ENCODE measurements around the gene NDUFC2. TPM values are rescaled to one million over a fixed set of nuclear protein-coding genes. Genes with fewer than 3 reads are reported as not detected.

Gene NDUFC2
- total RNA-seq, 5 donors from 2014 or later (not counting 1 experiment from before 2014, with no cell fraction given) = 40.8 to 93.8 (median 88.1) TPM

GRCh38 chr11:78074756-78075155, 4.9 kb downstream of the NDUFC2 start:
- POLR2A ChIA-PET = no interaction called here
- no peak for ATAC-seq (replicated peaks in 1 of 4)
- 87% methylated on average over 4 of the region's 6 CpGs for WGBS (ENCODE audit: insufficient coverage)
- H3K4me3 ChIP-seq (ENCODE audit: control insufficient read depth in 1 of 2, extremely low read depth in 1 of 2, low read length in 1 of 2) = no peak overlapping the region
- no peaks in the 10 kb centered on the region for H3K9me3 ChIP-seq
- no peak overlapping the region for H3K27ac Mint-ChIP-seq
- H3K9me3 Mint-ChIP-seq = no peaks in the 10 kb centered on the region
- H3K27ac ChIP-seq (ENCODE audit: low read length) = no peak overlapping the region
- no peaks in the 10 kb centered on the region for H3K27me3 ChIP-seq (replicated peaks in 1 of 2; ENCODE audit: control insufficient read depth in 2 of 2, extremely low read depth in 1 of 2, insufficient read depth in 2 of 2, low read length in 1 of 2)
- H3K4me1 Mint-ChIP-seq = peaks cover 40 to 51% (median 50%) of the 10 kb centered on the region in 3 donors
- H3K4me3 Mint-ChIP-seq = no peak overlapping the region
- peaks cover 14 to 36% of the 10 kb centered on the region in 2 experiments for H3K4me1 ChIP-seq (ENCODE audit: control insufficient read depth in 1 of 2, extremely low read depth in 1 of 2, insufficient read depth in 2 of 2, low read length in 2 of 2)
- no peaks in the 10 kb centered on the region for H3K27me3 Mint-ChIP-seq
- H3K36me3 ChIP-seq (ENCODE audit: control insufficient read depth in 2 of 2, extremely low read depth in 1 of 2, insufficient read depth in 1 of 2, low read length in 1 of 2) = peaks cover 6 to 27% of the 10 kb centered on the region in 2 donors
- no peak for DNase-seq
- CTCF ChIA-PET = no interaction called here
- H3K36me3 Mint-ChIP-seq = peaks cover 27% of the 10 kb centered on the region

GRCh38 chr11:78072455-78072854, 7.2 kb downstream of the NDUFC2 start:
- no peak for DNase-seq
- Mint-ChIP-seq H3K9me3 (no peaks in the 10 kb centered on the region), H3K4me3 (no peak overlapping the region), H3K27me3 (no peaks in the 10 kb centered on the region), H3K36me3 (peaks cover 41% of the 10 kb centered on the region), H3K27ac (no peak overlapping the region), H3K4me1 (peaks cover 27 to 35% (median 34%) of the 10 kb centered on the region in 3 donors)
- H3K27ac ChIP-seq (ENCODE audit: low read length) = no peak overlapping the region
- H3K27me3 ChIP-seq (replicated peaks in 1 of 2; ENCODE audit: control insufficient read depth in 2 of 2, extremely low read depth in 1 of 2, insufficient read depth in 2 of 2, low read length in 1 of 2) = no peaks in the 10 kb centered on the region
- POLR2A ChIA-PET = no interaction called here
- WGBS (ENCODE audit: insufficient coverage) = 93% methylated on average over 3 of the region's 4 CpGs
- CTCF ChIA-PET = no interaction called here
- no peaks in the 10 kb centered on the region for H3K9me3 ChIP-seq
- ATAC-seq (replicated peaks in 1 of 4) = no peak
- no peak overlapping the region for H3K4me3 ChIP-seq (ENCODE audit: control insufficient read depth in 1 of 2, extremely low read depth in 1 of 2, low read length in 1 of 2)
- peaks cover 6 to 44% of the 10 kb centered on the region in 2 donors for H3K36me3 ChIP-seq (ENCODE audit: control insufficient read depth in 2 of 2, extremely low read depth in 1 of 2, insufficient read depth in 1 of 2, low read length in 1 of 2)
- H3K4me1 ChIP-seq (ENCODE audit: control insufficient read depth in 1 of 2, extremely low read depth in 1 of 2, insufficient read depth in 2 of 2, low read length in 2 of 2) = peaks cover 6 to 21% of the 10 kb centered on the region in 2 experiments

GRCh38 chr11:78071717-78072116, 7.9 kb downstream of the NDUFC2 start:
- H3K4me3 ChIP-seq (ENCODE audit: control insufficient read depth in 1 of 2, extremely low read depth in 1 of 2, low read length in 1 of 2) = no peak overlapping the region
- POLR2A ChIA-PET = no interaction called here
- DNase-seq (no peak), ATAC-seq (replicated peaks in 1 of 4) (no peak)
- no peaks in the 10 kb centered on the region for H3K27me3 Mint-ChIP-seq
- H3K4me1 ChIP-seq (ENCODE audit: control insufficient read depth in 1 of 2, extremely low read depth in 1 of 2, insufficient read depth in 2 of 2, low read length in 2 of 2) = peaks cover 5 to 13% of the 10 kb centered on the region in 2 experiments
- no peaks in the 10 kb centered on the region for H3K27me3 ChIP-seq (replicated peaks in 1 of 2; ENCODE audit: control insufficient read depth in 2 of 2, extremely low read depth in 1 of 2, insufficient read depth in 2 of 2, low read length in 1 of 2)
- no peaks in the 10 kb centered on the region for H3K9me3 Mint-ChIP-seq
- peak overlapping the region in 1 of 2 donors; percentile 53 for H3K27ac Mint-ChIP-seq
- no peak overlapping the region for H3K4me3 Mint-ChIP-seq
- H3K36me3 Mint-ChIP-seq = peaks cover 43% of the 10 kb centered on the region
- no CpG with 5 or more reads among the region's 3 CpGs for WGBS (ENCODE audit: insufficient coverage)
- CTCF ChIA-PET = no interaction called here
- H3K4me1 Mint-ChIP-seq = peaks cover 23 to 30% (median 28%) of the 10 kb centered on the region in 3 donors
- no peak overlapping the region for H3K27ac ChIP-seq (ENCODE audit: low read length)
- H3K9me3 ChIP-seq = no peaks in the 10 kb centered on the region
- peaks cover 6 to 46% of the 10 kb centered on the region in 2 donors for H3K36me3 ChIP-seq (ENCODE audit: control insufficient read depth in 2 of 2, extremely low read depth in 1 of 2, insufficient read depth in 1 of 2, low read length in 1 of 2)

GRCh38 chr11:78070621-78071020, 9.0 kb downstream of the NDUFC2 start:
- no peak overlapping the region for H3K27ac Mint-ChIP-seq
- POLR2A ChIA-PET = interaction anchor here in 1 of 2 donors (0.5 kb wide), 1 partner anchor 133 kb away, joined by 3 read pairs; no protein-coding TSS in a partner anchor
- no peak overlapping the region for H3K4me3 Mint-ChIP-seq
- no peak overlapping the region for H3K4me3 ChIP-seq (ENCODE audit: control insufficient read depth in 1 of 2, extremely low read depth in 1 of 2, low read length in 1 of 2)
- no peak for ATAC-seq (replicated peaks in 1 of 4)
- peaks cover 40% of the 10 kb centered on the region for H3K36me3 Mint-ChIP-seq
- H3K27me3 Mint-ChIP-seq = no peaks in the 10 kb centered on the region
- peaks cover 2 to 44% of the 10 kb centered on the region in 2 donors for H3K36me3 ChIP-seq (ENCODE audit: control insufficient read depth in 2 of 2, extremely low read depth in 1 of 2, insufficient read depth in 1 of 2, low read length in 1 of 2)
- no peaks in the 10 kb centered on the region for H3K9me3 Mint-ChIP-seq
- peaks cover under 1 to 2% of the 10 kb centered on the region in 2 experiments for H3K4me1 ChIP-seq (ENCODE audit: control insufficient read depth in 1 of 2, extremely low read depth in 1 of 2, insufficient read depth in 2 of 2, low read length in 2 of 2)
- DNase-seq = no peak
- no peaks in the 10 kb centered on the region for H3K9me3 ChIP-seq
- 100% methylated on average over 1 of the region's 2 CpGs for WGBS (ENCODE audit: insufficient coverage)
- CTCF ChIA-PET = interaction anchor here in 1 of 2 donors (0.7 kb wide), 1 partner anchor 82 kb away, joined by 8 read pairs; no protein-coding TSS in a partner anchor
- peaks cover 12 to 19% (median 17%) of the 10 kb centered on the region in 3 donors for H3K4me1 Mint-ChIP-seq
- no peak overlapping the region for H3K27ac ChIP-seq (ENCODE audit: low read length)
- H3K27me3 ChIP-seq (replicated peaks in 1 of 2; ENCODE audit: control insufficient read depth in 2 of 2, extremely low read depth in 1 of 2, insufficient read depth in 2 of 2, low read length in 1 of 2) = no peaks in the 10 kb centered on the region

- no peaks in the 10 kb centered on the region for H3K9me3 Mint-ChIP-seq
- Histone ChIP-seq H3K27ac (ENCODE audit: low read length) (no peak overlapping the region), H3K4me3 (ENCODE audit: control insufficient read depth in 1 of 2, extremely low read depth in 1 of 2, low read length in 1 of 2) (no peak overlapping the region), H3K27me3 (replicated peaks in 1 of 2; ENCODE audit: control insufficient read depth in 2 of 2, extremely low read depth in 1 of 2, insufficient read depth in 2 of 2, low read length in 1 of 2) (no peaks in the 10 kb centered on the region), H3K9me3 (no peaks in the 10 kb centered on the region), H3K36me3 (ENCODE audit: control insufficient read depth in 2 of 2, extremely low read depth in 1 of 2, insufficient read depth in 1 of 2, low read length in 1 of 2) (peaks cover 0 to 44% of the 10 kb centered on the region in 2 donors), H3K4me1 (ENCODE audit: control insufficient read depth in 1 of 2, extremely low read depth in 1 of 2, insufficient read depth in 2 of 2, low read length in 2 of 2) (no peaks in the 10 kb centered on the region)
- ChIA-PET POLR2A (interaction anchor here in 1 of 2 donors (0.6 kb wide), 1 partner anchor 74 kb away, joined by 9 read pairs; no protein-coding TSS in a partner anchor), CTCF (interaction anchor here in 1 of 2 donors (0.6 kb wide), 1 partner anchor 8 kb away, joined by 3 read pairs; no protein-coding TSS in a partner anchor)
- WGBS (ENCODE audit: insufficient coverage) = no CpG with 5 or more reads among the region's 2 CpGs
- no peaks in the 10 kb centered on the region for H3K27me3 Mint-ChIP-seq
- H3K4me3 Mint-ChIP-seq = no peak overlapping the region
- H3K4me1 Mint-ChIP-seq = peaks cover 4 to 11% (median 8%) of the 10 kb centered on the region in 3 donors
- H3K27ac Mint-ChIP-seq = no peak overlapping the region
- DNase-seq (no peak), ATAC-seq (replicated peaks in 1 of 4) (no peak)
- H3K36me3 Mint-ChIP-seq = peaks cover 40% of the 10 kb centered on the region
These were observed 10.2 kb downstream of the NDUFC2 start for GRCh38 chr11:78069465-78069864.

- no peak overlapping the region for H3K27ac Mint-ChIP-seq
- peaks cover 44% of the 10 kb centered on the region for H3K36me3 Mint-ChIP-seq
- ATAC-seq (replicated peaks in 1 of 4) = no peak
- H3K27me3 Mint-ChIP-seq = no peaks in the 10 kb centered on the region
- H3K9me3 Mint-ChIP-seq = no peaks in the 10 kb centered on the region
- Histone ChIP-seq H3K27ac (ENCODE audit: low read length) (no peak overlapping the region), H3K27me3 (replicated peaks in 1 of 2; ENCODE audit: control insufficient read depth in 2 of 2, extremely low read depth in 1 of 2, insufficient read depth in 2 of 2, low read length in 1 of 2) (no peaks in the 10 kb centered on the region), H3K4me1 (ENCODE audit: control insufficient read depth in 1 of 2, extremely low read depth in 1 of 2, insufficient read depth in 2 of 2, low read length in 2 of 2) (no peaks in the 10 kb centered on the region), H3K4me3 (ENCODE audit: control insufficient read depth in 1 of 2, extremely low read depth in 1 of 2, low read length in 1 of 2) (no peak overlapping the region), H3K9me3 (no peaks in the 10 kb centered on the region), H3K36me3 (ENCODE audit: control insufficient read depth in 2 of 2, extremely low read depth in 1 of 2, insufficient read depth in 1 of 2, low read length in 1 of 2) (peaks cover 0 to 44% of the 10 kb centered on the region in 2 donors)
- CTCF ChIA-PET = no interaction called here
- peaks cover 0 to 8% (median 4%) of the 10 kb centered on the region in 3 donors for H3K4me1 Mint-ChIP-seq
- POLR2A ChIA-PET = no interaction called here
- no peak overlapping the region for H3K4me3 Mint-ChIP-seq
- DNase-seq = no peak
- 94% methylated on average over 2 of the region's 4 CpGs for WGBS (ENCODE audit: insufficient coverage)
These were observed 12.0 kb downstream of the NDUFC2 start for GRCh38 chr11:78067704-78068103.
